GM19240 (cell line): ENCODE measurements around the gene HLF.

Experiments
- DNase-seq: peaks from one replicate; pipeline ENCODE4 v3.0.0; 2011; ENCODE audit warnings: low spot score; ENCODE audit not compliant: insufficient read length

Gene HLF

DNA sequence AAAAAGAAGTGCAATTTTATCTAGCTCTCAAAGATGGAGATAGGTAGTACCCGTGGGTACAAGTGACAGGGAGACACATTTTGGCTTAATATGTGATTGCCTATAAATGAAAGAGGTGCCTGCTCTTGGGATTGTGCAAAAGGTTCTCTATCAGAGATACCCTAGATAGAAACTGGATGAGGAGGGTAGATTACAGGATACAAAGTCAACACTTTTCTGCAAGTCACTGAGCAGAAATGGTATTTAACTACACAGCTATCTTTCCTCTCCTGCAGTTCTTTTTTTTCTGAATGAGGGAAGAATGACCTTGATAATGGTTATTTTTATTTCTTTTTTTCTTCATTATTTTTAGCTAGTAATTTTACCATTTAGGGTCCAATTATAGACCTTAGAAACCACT, 89.2 kb downstream of the HLF start:
- DNase-seq: no peak

- DNase-seq: no peak
Measured at GRCh38 chr17:55354941-55355340, 90.2 kb downstream of the HLF start.

DNA sequence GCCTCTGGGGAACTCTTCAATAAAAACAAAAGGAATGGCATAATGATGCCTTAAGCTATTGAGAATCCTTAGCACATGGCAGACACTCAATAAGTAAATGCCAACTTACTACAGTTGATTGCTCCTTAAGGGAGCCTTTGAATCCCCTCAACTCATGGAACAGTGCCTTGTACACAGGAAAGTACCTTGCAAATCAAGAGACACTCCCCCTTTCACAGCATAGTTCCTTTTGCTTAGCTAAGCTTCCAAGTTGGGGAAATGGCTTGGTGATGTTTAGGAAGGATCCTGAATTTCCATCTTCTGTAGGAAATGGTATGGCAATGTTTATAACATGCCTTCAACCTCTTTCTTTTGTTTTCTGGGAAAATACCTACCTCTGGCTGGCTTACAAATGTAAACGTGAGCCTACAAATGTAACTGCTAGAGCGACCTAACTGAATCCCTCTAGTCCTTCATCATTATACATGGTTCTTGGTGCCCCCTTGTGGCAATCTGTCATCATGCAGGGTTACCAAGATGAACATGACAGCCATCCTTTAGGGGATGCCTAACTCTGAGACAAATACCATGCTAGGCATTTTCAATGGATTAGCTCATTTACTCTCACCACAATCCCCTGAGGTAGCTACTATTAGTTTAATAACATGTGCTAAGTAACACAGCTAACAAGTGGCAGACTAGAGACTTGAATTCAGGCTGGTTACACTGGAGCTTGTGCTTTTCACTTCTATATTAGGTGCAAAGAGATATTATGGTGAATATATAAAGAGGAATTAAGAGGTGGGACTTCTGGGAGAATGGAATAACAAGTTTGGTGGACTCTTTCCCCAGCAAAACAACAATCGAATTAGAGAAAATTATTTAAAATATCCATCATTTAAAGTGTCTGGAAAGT, 91.9 kb downstream of the HLF start:
- DNase-seq: peak; percentile 33

GRCh38 chr17:55360971-55361370, 96.2 kb downstream of the HLF start:
- no peak for DNase-seq

DNA sequence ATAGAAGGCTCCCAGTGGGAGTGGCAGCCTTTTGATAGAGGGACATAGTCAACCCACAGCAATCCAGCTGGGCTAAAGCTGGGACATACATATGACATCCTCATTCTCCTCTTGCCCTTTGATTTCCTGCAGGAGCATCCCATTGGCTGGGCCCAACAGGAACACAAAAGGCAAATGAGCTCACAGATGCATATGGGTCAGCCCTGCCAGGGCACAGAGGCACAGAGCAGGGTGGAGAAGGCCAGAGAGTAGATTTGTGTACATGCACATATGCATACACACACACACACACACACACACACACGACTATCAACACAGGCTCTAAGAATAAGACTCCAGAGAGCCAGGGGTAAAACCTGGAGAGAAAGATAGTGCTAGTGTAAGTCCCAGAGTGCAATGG, 98.3 kb downstream of the HLF start:
- DNase-seq: no peak

DNA sequence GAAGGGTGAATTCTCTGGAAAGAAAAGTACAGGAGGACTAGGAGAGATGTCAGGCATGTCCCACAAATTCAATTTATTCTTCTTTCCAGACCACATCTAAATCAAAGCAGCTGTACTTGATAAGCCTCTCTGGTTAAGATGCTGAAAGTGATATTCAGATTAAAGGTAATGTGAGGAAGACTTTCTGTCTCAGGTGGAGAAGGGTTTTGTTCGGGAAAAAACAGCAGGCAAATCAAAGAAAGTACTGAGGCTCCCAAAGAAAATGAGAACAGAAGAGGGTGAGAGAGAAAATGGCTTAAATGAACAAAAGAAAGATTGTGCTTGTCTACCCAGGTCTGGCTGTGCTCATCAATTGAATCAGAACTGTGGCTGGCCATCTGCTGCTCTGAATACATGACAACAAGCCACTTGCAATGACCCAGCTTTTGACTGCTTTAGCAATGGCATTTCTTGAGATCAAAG, 101.3 kb downstream of the HLF start:
- DNase-seq: no peak

DNA sequence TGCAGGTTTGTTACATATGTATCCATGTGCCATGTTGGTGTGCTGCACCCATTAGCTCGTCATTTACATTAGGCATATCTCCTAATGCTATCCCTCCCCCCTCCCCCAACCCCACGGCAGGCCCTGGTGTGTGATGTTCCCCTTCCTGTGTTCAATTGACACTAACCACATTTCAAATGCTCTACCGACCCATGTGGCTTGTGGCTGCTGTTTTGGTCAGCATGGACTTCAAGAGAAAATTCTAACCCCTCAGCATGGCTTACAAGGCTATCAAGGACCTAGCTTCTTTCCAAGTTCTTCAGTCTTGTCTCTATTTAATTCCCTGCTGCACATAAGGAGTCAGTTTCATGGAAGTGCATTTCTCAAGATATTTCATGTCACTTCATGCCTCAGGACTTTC, 103.9 kb downstream of the HLF start:
- DNase-seq: no peak
